IMR-90 (cell line): ENCODE data around the gene PTP4A2. TPM values are rescaled to one million over a fixed set of nuclear protein-coding genes. Genes with fewer than 3 reads are reported as not detected.

ENCODE experiments used
- ATAC-seq: fragments of 200-7000 bp; cut with Tn5 transposase; 2 replicates; pipeline ENCODE4 v1.9.1; 2020; ENCODE audit warnings: low read depth, mild to moderate bottlenecking, moderate library complexity
- BruUV-seq: library from RNA; stranded (reverse); fragments of 400-500 nt; replicated peaks from 2 replicates; lab custom pipeline; 2021; lab: Mats Ljungman, UMichigan
- CTCF ChIA-PET: fragments of 300-600 bp; formaldehyde crosslinking; extraction: SDS; loops from one replicate; lab custom pipeline; 2021; ENCODE audit warnings: antibody characterized with exemption; lab: Yijun Ruan, JAX
- POLR2A ChIA-PET: fragments of 300-600 bp; sonication (Branson Sonifier 250); formaldehyde crosslinking; loops from one replicate; lab custom pipeline; 2022; ENCODE audit warnings: antibody characterized with exemption; ENCODE audit not compliant: unreplicated experiment; lab: Charles Lee
- DNase-seq: peaks from one replicate; pipeline ENCODE4 v3.0.0; 2013
- H2AFZ ChIP-seq: replicated peaks from 2 replicates; pipeline ENCODE3; 2013; ENCODE audit warnings: low read length, mild to moderate bottlenecking; ENCODE audit not compliant: poor library complexity
- H2AK5ac ChIP-seq: 2 replicates; pipeline ENCODE4 v1.6.1; 2013; ENCODE audit warnings: low read depth, low read length, inconsistent platforms
- H2AK9ac ChIP-seq: replicated peaks from 2 replicates; pipeline ENCODE3; 2013; ENCODE audit warnings: mild to moderate bottlenecking, low read depth, low read length, moderate library complexity; ENCODE audit not compliant: poor library complexity
- H2BK120ac ChIP-seq: 2 replicates; pipeline ENCODE4 v1.6.1; 2013; ENCODE audit warnings: low read depth, low read length, inconsistent platforms
- H2BK15ac ChIP-seq: 3 replicates; pipeline ENCODE4 v1.6.1; 2013; ENCODE audit warnings: low read depth, low read length, inconsistent platforms
- H2BK20ac ChIP-seq: 2 replicates; pipeline ENCODE4 v1.6.1; 2013; ENCODE audit warnings: low read depth, mild to moderate bottlenecking, inconsistent platforms, low read length, moderate library complexity
- H2BK5ac ChIP-seq: 2 replicates; pipeline ENCODE4 v1.6.1; 2013; ENCODE audit warnings: mild to moderate bottlenecking, low read depth, low read length, inconsistent platforms; ENCODE audit not compliant: poor library complexity, severe bottlenecking
- H3K14ac ChIP-seq: replicated peaks from 2 replicates; pipeline ENCODE4 v1.6.1; 2013; ENCODE audit warnings: low read depth, low read length, inconsistent platforms
- H3K18ac ChIP-seq: 2 replicates; pipeline ENCODE4 v1.6.1; 2013; ENCODE audit warnings: low read depth, low read length, control low read depth
- H3K23ac ChIP-seq: 2 replicates; pipeline ENCODE4 v1.6.1; 2013; ENCODE audit warnings: low read depth, low read length, inconsistent platforms
- H3K27ac ChIP-seq: 2 replicates; pipeline ENCODE4 v1.5.1; 2013; ENCODE audit warnings: mild to moderate bottlenecking, control low read depth, low read length; ENCODE audit not compliant: insufficient read depth
- H3K27me3 ChIP-seq: 2 replicates; pipeline ENCODE4 v1.6.1; 2013; ENCODE audit warnings: low read length; ENCODE audit not compliant: control insufficient read depth, insufficient read depth
- H3K36me3 ChIP-seq: 2 replicates; pipeline ENCODE4 v1.6.1; 2013; ENCODE audit warnings: low read length, mixed read lengths; ENCODE audit not compliant: control insufficient read depth, insufficient read depth
- H3K4ac ChIP-seq: 2 replicates; pipeline ENCODE4 v1.6.1; 2013; ENCODE audit warnings: low read depth, low read length, inconsistent platforms
- H3K4me1 ChIP-seq: 2 replicates; pipeline ENCODE4 v1.6.1; 2013; ENCODE audit warnings: low read length, mixed read lengths; ENCODE audit not compliant: control insufficient read depth, insufficient read depth
- H3K4me2 ChIP-seq: 2 replicates; pipeline ENCODE4 v1.6.1; 2013; ENCODE audit warnings: low read depth, mild to moderate bottlenecking, control low read depth, low read length, moderate library complexity
- H3K4me3 ChIP-seq: 2 replicates; pipeline ENCODE4 v1.5.1; 2013; ENCODE audit warnings: low read depth, mild to moderate bottlenecking, control low read depth, low read length, moderate library complexity; ENCODE audit not compliant: insufficient read depth
- H3K56ac ChIP-seq: 2 replicates; pipeline ENCODE4 v1.6.1; 2013; ENCODE audit warnings: low read length, inconsistent platforms; ENCODE audit not compliant: insufficient read depth; ENCODE audit errors: extremely low read depth
- H3K79me1 ChIP-seq, 2 experiments: 2 replicates each; pipeline ENCODE4 v1.6.1; 2013; ENCODE audit warnings: low read length in 2 of 2, inconsistent platforms in 1 of 2, low read depth in 1 of 2
- H3K9ac ChIP-seq: 2 replicates; pipeline ENCODE4 v1.6.1; 2013; ENCODE audit warnings: low read depth, low read length, control low read depth
- H3K9me1 ChIP-seq: 2 replicates; pipeline ENCODE4 v1.6.1; 2013; ENCODE audit warnings: low read length, inconsistent platforms; ENCODE audit not compliant: insufficient read depth
- H3K9me3 ChIP-seq: 2 replicates; pipeline ENCODE4 v1.6.1; 2013; ENCODE audit warnings: low read length; ENCODE audit not compliant: control insufficient read depth, insufficient read depth
- H4K20me1 ChIP-seq: 2 replicates; pipeline ENCODE4 v1.6.1; 2013; ENCODE audit warnings: low read length, inconsistent platforms; ENCODE audit not compliant: insufficient read depth
- H4K5ac ChIP-seq: 2 replicates; pipeline ENCODE4 v1.6.1; 2013; ENCODE audit warnings: mild to moderate bottlenecking, low read depth, low read length, control low read depth
- H4K8ac ChIP-seq, 2 experiments: 2 replicates each; pipeline ENCODE4 v1.6.1; 2013; ENCODE audit warnings: low read depth in 2 of 2, low read length in 2 of 2, control low read depth in 1 of 2, inconsistent platforms in 1 of 2
- H4K91ac ChIP-seq: 2 replicates; pipeline ENCODE4 v1.6.1; 2013; ENCODE audit warnings: low read depth, low read length, inconsistent platforms; ENCODE audit not compliant: insufficient read depth
- FOS ChIP-seq: fragments of 150-350 bp; IDR thresholded peaks from 2 replicates; pipeline ENCODE4 v1.6.1; 2016; ENCODE audit warnings: low read depth, low read length
- MAFK ChIP-seq: IDR thresholded peaks from 2 replicates; pipeline ENCODE4 v1.6.1; 2012; ENCODE audit warnings: low read depth, low read length, improper control_type of control experiment
- RCOR1 ChIP-seq: IDR thresholded peaks from 2 replicates; pipeline ENCODE4 v1.6.1; 2012; ENCODE audit warnings: mild to moderate bottlenecking, low read length, improper control_type of control experiment; ENCODE audit not compliant: insufficient replicate concordance
- WGBS, 2 experiments: methylation state at CpG; one replicate each; pipeline versions ENCODE4 v1.1.5 to v1.1.7; 2013; ENCODE audit warnings: missing lambda C conversion rate in 2 of 2; ENCODE audit not compliant: insufficient read length in 1 of 2; ENCODE audit errors: extremely low coverage in 2 of 2; 5-methylcytosine and 5-hydroxymethylcytosine counted together
- dilution Hi-C: fragments of 300-500 bp; cut with HindIII; formaldehyde crosslinking; loops from one replicate; pipeline ENCODE4 v1.14.3; 2018; ENCODE audit warnings: low sequenced_read_pairs; ENCODE audit not compliant: unreplicated experiment
- in situ Hi-C: fragments of 300-500 bp; cut with MboI; formaldehyde crosslinking; loops from 3 replicates; pipeline ENCODE4 v1.14.3; 2019; ENCODE audit warnings: low sequenced_read_pairs, inconsistent platforms, mixed read lengths
- intact Hi-C: fragments of 100-400 bp; cut with micrococcal nuclease; formaldehyde crosslinking; loops from 2 replicates; pipeline ENCODE4 v1.10.0; 2022
- polyA plus RNA-seq, 3 experiments: library from polyadenylated mRNA; depleted of rRNA; stranded (reverse); fragments of >200 nt; gene quantifications; 2 replicates each; pipeline ENCODE4 v1.2.3, GENCODE V29; 2012; ENCODE audit warnings: low replicate concordance in 1 of 3
- total RNA-seq: library from RNA; depleted of rRNA; stranded (reverse); fragments of >200 nt; gene quantifications from 2 replicates; pipeline ENCODE4 v1.2.3, GENCODE V29; 2012
- TF ChIP-seq, protein P1 (sequence below): fragments of 150-350 bp; IDR thresholded peaks from 2 replicates; pipeline ENCODE4 v1.6.1; 2016; ENCODE audit warnings: low read depth, mild to moderate bottlenecking, low read length, moderate library complexity, borderline replicate concordance
- TF ChIP-seq, protein P2 (sequence below): conservative IDR thresholded peaks from 2 replicates; pipeline ENCODE4 v1.5.1; 2012; ENCODE audit warnings: mild to moderate bottlenecking, low read depth, low read length, improper control_type of control experiment
- TF ChIP-seq, protein P3 (sequence below): fragments of 150-350 bp; IDR thresholded peaks from 2 replicates; pipeline ENCODE4 v1.6.1; 2017; ENCODE audit warnings: mild to moderate bottlenecking, antibody characterized with exemption, low read length, low read depth

PTP4A2 gene
- total and polyA plus RNA-seq, 2 of the 4 experiments (the other 2 are of a cell fraction): 135 to 328 TPM

DNA sequence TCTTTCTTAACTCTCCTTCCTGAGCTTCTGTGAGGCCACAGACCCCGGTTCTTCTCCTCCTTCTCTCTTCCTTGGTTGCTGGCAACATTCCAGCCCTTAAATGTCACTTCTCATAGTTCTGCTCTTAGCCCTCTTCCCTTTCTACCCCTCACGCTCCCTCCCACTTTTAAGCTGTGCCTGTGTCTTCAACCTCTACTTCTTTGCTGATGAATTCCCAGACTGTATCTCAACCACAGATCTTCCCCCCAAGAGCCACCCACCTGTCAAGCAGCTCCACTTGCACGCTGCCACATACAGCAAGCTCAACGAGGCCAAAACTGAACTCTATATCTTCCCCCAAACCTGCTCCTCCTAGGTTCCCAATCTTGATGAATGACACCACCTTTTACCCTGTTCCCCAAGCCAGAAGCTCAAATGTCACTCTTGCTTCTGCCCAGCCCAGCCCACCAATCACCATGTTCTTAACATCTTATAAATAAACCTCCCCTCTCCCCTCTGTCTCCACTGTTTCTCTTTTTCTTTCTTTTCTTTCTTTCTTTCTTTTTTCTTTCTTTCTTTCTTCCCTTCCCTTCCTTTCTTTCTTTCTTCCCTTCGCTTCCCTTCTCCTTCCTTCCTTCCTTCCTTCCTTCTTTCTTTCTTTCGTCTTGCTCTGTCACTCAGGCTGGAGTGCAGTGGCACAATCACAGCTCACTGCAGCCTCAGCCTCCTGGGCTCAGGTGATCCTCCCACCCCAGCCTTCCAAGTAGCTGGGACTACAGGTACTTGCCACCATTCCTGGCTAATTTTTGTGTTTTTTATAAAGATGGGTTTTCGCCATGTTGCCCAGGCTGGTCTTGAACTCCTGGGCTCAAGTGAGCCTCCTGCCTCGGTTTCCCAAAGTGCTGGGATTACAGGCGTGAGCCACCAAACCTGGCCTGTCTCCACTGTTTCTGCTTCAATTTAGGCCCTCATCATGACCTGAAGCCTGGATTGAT lies 19.8 kb upstream of the PTP4A2 start:
- CTCF ChIA-PET: interaction anchor here (1.3 kb wide), 1 partner anchor 142 kb away, joined by 3 read pairs; the partner anchor contains the start of gene SPOCD1
- H2BK20ac ChIP-seq: peak overlapping the region; percentile 53
- peak overlapping the region; percentile 53 for H2BK15ac ChIP-seq
- H3K4me2 ChIP-seq: no peak overlapping the region
- peak overlapping the region; percentile 72 for H4K91ac ChIP-seq
- TF ChIP-seq, protein P1, sequence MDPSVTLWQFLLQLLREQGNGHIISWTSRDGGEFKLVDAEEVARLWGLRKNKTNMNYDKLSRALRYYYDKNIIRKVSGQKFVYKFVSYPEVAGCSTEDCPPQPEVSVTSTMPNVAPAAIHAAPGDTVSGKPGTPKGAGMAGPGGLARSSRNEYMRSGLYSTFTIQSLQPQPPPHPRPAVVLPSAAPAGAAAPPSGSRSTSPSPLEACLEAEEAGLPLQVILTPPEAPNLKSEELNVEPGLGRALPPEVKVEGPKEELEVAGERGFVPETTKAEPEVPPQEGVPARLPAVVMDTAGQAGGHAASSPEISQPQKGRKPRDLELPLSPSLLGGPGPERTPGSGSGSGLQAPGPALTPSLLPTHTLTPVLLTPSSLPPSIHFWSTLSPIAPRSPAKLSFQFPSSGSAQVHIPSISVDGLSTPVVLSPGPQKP: no peak
- TF ChIP-seq RCOR1 (no peak), MAFK (no peak), FOS (no peak)
- TF ChIP-seq, protein P2, sequence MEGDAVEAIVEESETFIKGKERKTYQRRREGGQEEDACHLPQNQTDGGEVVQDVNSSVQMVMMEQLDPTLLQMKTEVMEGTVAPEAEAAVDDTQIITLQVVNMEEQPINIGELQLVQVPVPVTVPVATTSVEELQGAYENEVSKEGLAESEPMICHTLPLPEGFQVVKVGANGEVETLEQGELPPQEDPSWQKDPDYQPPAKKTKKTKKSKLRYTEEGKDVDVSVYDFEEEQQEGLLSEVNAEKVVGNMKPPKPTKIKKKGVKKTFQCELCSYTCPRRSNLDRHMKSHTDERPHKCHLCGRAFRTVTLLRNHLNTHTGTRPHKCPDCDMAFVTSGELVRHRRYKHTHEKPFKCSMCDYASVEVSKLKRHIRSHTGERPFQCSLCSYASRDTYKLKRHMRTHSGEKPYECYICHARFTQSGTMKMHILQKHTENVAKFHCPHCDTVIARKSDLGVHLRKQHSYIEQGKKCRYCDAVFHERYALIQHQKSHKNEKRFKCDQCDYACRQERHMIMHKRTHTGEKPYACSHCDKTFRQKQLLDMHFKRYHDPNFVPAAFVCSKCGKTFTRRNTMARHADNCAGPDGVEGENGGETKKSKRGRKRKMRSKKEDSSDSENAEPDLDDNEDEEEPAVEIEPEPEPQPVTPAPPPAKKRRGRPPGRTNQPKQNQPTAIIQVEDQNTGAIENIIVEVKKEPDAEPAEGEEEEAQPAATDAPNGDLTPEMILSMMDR: no peak
- TF ChIP-seq, protein P3, sequence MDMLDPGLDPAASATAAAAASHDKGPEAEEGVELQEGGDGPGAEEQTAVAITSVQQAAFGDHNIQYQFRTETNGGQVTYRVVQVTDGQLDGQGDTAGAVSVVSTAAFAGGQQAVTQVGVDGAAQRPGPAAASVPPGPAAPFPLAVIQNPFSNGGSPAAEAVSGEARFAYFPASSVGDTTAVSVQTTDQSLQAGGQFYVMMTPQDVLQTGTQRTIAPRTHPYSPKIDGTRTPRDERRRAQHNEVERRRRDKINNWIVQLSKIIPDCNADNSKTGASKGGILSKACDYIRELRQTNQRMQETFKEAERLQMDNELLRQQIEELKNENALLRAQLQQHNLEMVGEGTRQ: no peak
- no peaks in the 10 kb centered on the region for H3K9me3 ChIP-seq
- peaks cover 22% of the 10 kb centered on the region for H3K4me1 ChIP-seq
- H3K27me3 ChIP-seq: no peaks in the 10 kb centered on the region
- dilution Hi-C loops (no loop called here), intact Hi-C loops (no loop called here), in situ Hi-C loops (no loop called here)
- H3K23ac ChIP-seq: peak overlapping the region; percentile 29; the same call in 1 of the 2 replicates
- peak overlapping the region; percentile 19; the same call in 1 of the 2 replicates for H3K27ac ChIP-seq
- peak overlapping the region; percentile 22 for H2AK5ac ChIP-seq
- H4K5ac ChIP-seq: peak overlapping the region; percentile 61
- H2BK5ac ChIP-seq: peak overlapping the region; percentile 4
- peak overlapping the region in 1 of 2 experiments; percentile 68; a peak in 3 of 4 replicates for H4K8ac ChIP-seq
- POLR2A ChIA-PET: interaction anchor here (0.9 kb wide), 1 partner anchor 23 kb away, joined by 3 read pairs; no protein-coding TSS in a partner anchor
- peak overlapping the region; percentile 51 for H3K4ac ChIP-seq
- peak overlapping the region; percentile 74 for H3K14ac ChIP-seq
- H3K9me1 ChIP-seq: peaks cover 18% of the 10 kb centered on the region
- peak overlapping the region; percentile 26 for H3K18ac ChIP-seq
- no TSS peak for BruUV-seq
- no peak for ATAC-seq
- H3K36me3 ChIP-seq: no peaks in the 10 kb centered on the region
- peak overlapping the region; percentile 70 for H2BK120ac ChIP-seq
- H2AK9ac ChIP-seq: peak overlapping the region; percentile 45
- DNase-seq: no peak
- 65% methylated on average over 4 of the region's 9 CpGs; no CpG with 5 or more reads in 1 of the 2 experiments for WGBS, 2 experiments
- no peaks in the 10 kb centered on the region for H4K20me1 ChIP-seq
- H3K4me3 ChIP-seq: no peak overlapping the region
- H2AFZ ChIP-seq: peak overlapping the region; percentile 77
- no peak overlapping the region for H3K9ac ChIP-seq
- H3K56ac ChIP-seq: no peak overlapping the region
- peaks cover 4 to 30% of the 10 kb centered on the region in 2 experiments for H3K79me1 ChIP-seq
